Activated T-cell treated with anti-CD3 and anti-CD28 coated beads, Interleukin-2, amount 50 U/mL, for 48 hours (primary cell): Measurements from ENCODE around the gene ZNF521.

Experiments
- DNase-seq, 2 experiments: peaks; one replicate each; pipeline ENCODE4 v3.0.0-alpha.2; 2020

Gene ZNF521

DNA sequence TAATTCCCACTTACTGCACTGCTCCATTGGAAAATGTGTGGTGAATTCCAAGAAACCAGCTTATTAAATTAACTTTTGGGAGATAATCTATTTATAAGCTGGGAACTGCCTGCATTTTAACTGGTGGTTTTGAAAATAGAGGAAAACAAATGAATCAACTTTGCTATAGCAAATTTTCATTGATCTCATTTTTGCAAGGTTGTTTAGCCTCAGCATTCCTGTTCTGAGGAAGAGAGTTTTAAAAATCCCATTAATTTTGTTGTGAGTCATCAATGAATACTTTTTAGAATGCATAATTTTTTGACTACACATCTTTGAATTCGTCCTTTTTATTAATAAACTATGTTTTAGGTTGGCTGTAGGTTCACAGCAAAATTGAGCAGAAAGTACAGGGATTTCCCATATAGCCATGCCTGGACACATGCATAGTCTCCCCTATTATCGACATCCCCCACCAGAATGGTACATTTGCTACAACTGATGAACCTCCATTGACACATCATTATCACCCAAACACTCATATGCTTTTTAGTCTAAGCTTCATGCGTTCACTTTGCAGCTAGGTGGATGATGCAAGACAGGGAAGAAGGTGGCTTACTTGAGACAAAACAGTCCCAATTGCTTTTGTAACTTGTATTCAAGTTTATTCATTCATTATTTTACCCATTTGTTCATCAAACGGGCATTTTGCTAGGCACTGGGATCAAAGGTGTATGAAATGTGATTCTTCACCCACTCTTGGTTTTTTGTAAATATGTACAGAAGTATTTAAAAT is 106.9 kb downstream of the ZNF521 start:
- DNase-seq, result no peak

DNA sequence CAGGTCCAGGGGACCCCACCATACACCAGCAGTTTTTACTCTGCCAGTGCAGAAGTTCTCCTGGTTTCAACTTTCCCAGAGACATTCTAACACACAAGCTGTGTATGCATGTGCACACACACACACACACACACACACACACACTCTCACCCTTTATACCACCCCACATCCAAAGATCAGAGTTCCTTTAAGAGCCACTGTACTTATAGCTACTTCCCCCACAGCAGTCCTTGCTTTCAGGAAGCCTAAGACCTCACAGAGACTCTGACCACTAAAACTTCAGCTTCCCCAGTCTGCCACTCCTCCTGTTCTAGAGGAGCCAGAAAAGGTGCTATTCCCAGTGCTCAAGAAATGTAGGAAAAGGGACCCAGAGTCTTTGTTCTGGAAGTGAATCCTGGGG is 107.8 kb downstream of the ZNF521 start:
- DNase-seq, result no peak

GRCh38 chr18:25243754-25244153 is 108.2 kb downstream of the ZNF521 start:
- DNase-seq, result no peak

- no peak for DNase-seq
These were observed 108.7 kb downstream of the ZNF521 start for GRCh38 chr18:25243257-25243656.

DNA sequence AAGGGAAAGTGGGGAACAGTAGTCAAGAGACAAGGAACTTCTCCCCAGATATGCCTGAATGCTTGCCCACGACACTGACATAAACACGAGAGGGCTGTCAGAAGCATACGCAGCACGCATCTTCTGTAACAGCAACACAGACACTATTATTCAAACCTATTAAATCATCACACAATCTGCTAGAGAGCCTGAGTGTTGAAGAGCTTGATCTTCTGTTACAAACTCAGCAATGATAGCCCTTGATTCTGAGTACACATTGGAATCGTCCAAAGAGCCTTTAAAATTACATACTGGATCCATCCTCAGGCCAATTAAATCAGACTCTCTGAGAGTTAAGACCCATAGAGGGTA is 111.6 kb downstream of the ZNF521 start:
- DNase-seq, result no peak

DNA sequence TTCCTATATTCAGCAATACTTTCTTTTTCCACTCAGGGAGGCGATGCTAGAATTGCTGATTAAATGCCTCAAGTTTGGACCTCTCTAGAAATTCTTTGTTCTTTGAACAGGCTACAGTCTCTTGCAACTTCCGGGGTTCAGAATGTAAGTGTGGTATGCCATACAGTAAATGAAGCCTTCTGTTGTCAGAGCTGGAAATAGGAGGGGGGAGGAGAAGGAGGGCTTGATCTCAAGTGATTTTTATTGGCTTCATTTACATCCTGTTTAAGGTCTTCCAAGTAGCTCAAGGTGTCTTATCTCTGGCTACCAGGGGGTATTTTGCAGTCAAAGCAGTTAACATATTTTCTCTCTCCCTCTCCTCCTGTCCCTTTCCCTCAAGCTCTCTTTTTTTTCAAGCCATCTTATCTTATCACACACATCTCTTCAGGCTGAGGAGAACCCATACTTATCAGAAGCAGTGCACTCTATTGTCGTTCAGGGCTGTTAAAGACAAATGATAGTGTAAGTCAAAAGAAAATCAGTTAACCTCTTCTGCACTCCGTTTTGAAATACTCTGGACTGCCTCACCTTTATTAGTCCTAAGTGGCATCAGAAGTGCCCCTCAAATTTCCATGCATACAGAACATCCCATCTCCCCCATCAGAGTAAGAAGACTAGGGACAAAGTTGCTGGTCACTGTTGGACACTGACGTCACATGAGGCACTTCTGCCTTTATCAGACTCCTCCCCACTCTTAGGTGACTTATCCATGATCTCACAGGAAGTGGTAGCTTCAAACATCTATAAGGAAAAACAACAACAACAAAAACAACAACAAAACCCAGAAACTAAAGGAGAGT is 112.2 kb downstream of the ZNF521 start:
- DNase-seq, result no peak

- DNase-seq, result no peak
These were observed 112.8 kb downstream of the ZNF521 start for GRCh38 chr18:25239151-25239550.

DNA sequence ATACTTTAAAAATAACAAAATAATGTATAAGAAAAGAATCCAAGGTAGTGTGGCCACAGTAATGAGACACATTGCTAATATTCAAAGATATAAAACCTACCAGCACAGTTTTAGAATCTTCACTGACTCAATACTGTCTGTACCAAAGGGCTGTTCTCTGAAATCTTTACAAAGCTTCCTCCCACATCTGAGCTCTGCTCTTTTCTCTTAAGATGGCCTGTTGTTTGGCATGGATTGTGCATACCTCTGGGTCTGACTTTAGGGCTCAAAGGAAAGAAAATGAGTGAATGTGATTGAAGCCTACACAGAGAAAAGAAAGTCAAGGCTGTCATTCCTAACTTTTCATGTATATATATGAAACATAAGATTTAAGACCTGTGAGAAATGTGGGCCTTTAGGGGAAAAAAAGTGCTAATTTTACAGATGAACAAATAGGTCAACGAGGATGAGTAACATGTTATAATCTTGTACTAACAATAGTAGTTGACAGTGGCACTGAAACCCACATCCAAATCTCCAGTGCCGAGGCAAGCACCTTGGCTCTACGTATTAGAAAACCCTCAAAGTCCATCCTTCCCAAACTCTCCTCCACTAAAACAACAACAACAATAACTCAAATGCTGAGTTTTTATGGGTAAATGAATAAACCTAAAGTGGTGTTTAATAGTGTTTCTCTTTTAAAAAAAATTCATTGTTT is 114.2 kb downstream of the ZNF521 start:
- DNase-seq, result no peak

GRCh38 chr18:25236736-25237135 is 115.2 kb downstream of the ZNF521 start:
- no peak for DNase-seq

DNA sequence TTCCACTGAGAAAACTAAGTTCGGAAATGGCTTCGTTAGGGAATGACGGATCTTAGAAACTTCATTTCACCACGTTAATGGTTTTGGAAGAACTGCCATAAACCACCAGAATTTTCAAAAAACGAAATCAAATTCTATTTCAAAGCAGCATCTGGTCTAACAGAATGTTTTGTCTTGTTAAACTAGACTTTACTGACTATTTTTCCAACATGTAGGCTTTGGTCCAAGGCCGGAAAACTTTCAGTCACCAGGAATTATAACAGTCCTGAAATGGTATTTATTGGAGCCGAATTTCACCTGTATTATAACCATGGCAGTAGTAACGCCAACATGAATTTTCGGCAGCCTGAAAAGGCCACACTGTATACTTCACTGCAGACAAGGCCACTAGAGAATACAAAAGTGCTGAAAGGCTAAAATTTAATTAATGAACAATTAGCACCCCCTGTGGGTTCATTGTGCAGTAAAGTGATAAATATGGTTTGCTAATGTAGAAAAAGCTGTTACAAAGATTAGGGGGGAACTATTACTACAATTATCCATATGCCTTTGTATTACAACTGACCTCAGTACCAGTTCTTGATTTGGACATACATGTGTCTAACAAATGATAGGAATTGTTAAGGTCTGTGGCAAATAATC is 116.4 kb downstream of the ZNF521 start:
- no peak for DNase-seq

GRCh38 chr18:25234740-25235345 is 117.1 kb downstream of the ZNF521 start:
- DNase-seq, result no peak

DNA sequence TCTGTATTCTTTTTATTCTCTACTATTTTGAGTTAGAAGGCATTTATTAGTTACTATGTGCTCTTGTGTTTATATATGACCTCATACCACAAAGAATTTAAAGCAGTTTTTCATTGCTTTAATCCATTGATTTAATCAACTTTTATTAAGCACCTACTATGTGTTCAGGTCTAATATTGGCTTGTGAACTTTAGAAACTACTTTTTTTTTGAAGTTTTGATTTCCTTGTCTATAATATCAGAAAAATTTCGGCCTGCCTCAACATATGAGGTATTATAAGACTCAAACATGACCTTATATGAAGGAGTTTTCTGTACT is 117.7 kb downstream of the ZNF521 start:
- no peak for DNase-seq

DNA sequence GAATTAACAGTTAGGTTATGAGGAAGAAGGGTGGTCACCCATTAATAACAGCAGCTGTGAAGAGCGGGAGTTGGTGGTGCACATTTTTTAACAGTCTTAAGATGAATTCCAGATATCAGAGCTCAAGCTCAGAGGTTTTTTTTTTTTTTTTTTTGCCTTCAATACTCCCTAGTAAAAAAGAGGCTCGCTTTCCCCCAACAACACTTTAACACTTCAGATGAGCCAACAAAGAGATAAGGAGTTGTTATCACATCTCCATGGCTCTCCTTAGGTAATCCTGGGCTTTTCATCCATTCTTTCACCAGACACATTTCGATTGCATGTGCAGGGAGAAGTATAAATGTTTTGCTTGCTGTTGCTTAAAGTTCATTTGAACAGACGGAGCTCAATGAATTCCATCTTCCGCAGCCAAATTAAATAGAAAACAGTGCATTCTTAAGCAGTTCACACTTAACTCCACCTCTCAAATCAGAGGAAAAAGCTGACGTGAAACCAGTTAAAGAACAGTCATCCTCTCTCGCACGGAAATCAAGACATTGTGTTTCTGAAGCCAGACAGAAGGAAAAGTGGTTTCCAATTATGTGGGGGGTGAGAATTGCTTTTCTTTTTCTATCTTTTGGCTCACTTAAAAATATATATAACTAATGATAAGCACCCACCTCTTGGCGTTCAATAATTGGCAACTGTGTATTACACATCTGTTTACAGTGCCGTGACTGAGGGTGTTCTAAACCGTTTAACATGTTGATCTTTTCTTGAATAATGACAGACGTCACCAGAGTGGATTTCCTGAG is 118.2 kb downstream of the ZNF521 start:
- DNase-seq, result no peak

GRCh38 chr18:25231327-25231691 is 120.7 kb downstream of the ZNF521 start:
- no peak for DNase-seq

DNA sequence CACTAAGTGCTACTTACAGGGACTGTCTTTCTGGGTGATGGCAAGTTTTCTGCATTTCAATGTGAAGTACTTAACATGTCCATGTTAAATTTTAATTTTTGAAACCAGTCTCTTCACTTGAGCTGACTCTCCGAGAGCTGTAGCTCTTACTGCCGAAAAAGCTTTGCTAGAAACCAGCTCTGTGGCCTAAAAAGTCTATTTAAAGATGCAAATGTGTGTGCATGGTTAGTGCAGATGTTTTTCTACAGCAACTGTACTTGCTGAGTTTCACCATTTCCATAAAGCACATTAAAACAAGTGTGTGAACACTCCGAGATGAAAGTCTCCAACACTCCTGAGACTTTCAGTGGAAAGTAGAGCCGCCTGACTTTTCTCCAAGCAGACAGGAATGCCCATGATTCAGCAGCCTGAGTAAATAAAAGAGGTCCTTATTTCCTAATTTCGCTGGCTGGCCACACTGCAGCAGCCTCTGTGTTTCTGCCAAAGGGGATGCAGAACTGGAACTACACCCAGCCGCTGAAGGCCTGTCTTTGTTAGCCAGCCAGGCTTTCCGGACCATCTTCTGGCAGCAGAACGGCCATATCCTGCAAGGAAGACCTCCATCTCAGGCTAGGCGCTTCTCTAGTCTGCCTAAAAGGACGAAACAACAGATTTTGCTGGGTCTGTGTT is 121.2 kb downstream of the ZNF521 start:
- no peak for DNase-seq

DNA sequence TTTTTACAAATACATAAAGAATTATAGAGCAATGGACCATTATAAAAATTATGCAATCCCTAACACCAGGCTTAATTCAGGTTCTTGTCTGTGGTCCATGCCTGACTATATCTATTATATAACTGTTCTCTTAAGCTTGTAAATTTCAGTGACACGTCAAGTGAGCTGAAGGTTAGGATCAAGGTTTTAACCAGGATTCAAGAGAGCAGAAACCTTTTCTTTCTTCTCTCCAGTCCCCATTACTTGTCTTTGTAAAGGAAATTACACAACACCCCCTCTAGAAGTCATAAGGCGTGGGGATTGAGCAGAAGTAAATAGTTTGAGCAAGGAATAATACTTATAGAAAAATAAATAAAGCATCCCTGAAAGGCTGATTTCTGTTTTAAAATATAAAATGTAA is 122.0 kb downstream of the ZNF521 start:
- no peak for DNase-seq

- DNase-seq, result no peak
These were observed 122.9 kb downstream of the ZNF521 start for GRCh38 chr18:25229081-25229480.

- DNase-seq, result no peak
These were observed 123.6 kb downstream of the ZNF521 start for GRCh38 chr18:25228410-25228809.

DNA sequence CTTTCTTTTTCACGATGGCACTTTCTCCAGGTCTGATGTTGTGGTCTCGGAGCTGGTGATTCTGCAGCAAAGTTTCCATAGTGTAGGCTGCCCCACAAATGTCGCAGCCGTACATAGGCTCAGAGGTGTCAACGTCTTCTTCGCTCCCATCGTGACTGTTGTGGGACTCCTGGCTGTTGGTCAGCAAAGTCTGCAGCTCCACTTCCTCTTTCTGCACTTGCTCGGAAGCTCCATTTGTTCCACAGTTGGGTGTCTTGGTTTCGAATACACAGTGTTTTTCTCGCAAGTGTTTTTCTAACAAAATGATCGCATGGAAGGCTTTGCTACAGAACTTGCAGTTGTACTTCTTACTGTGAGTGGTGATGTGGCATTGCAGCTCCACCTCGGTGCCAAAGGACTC is 126.8 kb downstream of the ZNF521 start:
- no peak for DNase-seq

GRCh38 chr18:25223899-25224886 is 127.8 kb downstream of the ZNF521 start:
- DNase-seq, result no peak
